ENCODE measurements around the gene TRIO.

Gene TRIO

DNA sequence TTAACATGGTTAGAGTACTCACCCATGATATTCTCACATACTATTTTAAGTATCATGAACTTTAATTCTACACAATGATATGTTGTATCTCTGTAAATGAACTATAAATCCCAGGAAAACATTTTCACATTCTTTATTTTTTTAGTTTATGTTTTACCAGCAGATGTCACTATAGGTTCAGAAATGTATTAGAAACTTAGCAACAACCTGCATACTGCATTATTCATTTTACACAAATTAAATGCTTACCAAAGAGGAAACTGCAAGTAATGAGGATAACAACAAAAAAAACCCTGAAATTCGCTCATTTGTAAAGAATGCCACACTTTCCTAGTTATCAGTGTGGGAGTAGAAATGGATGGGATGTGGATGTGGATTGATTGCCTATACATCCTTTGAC, 221.0 kb downstream of the TRIO start:
- Histone ChIP-seq H3K36me3 (ENCODE audit: insufficient read depth, low read length) (no peaks in the 10 kb centered on the region), H3K79me2 (ENCODE audit: insufficient read depth, low read length) (no peaks in the 10 kb centered on the region), H3K27ac (ENCODE audit: low read length) (no peak overlapping the region), H3K9me3 (ENCODE audit: insufficient read depth, low read length, severe bottlenecking) (no peaks in the 10 kb centered on the region), H3K9ac (ENCODE audit: low read depth, low read length) (no peak overlapping the region), H3K4me3 (ENCODE audit: low read depth in 1 of 2, low read length in 2 of 2) (no peak overlapping the region), H4K20me1 (ENCODE audit: insufficient read depth, low read length) (0 out of 2 replicates have a peak, but pooled peaks cover 4% of the 10 kb centered on the region), H3K4me2 (ENCODE audit: insufficient read depth, low read length) (no peak overlapping the region), H2AFZ (ENCODE audit: low read depth, low read length) (no peak overlapping the region), H3K27me3 (ENCODE audit: insufficient read depth, low read length, poor library complexity) (no peaks in the 10 kb centered on the region), H3K4me1 (ENCODE audit: insufficient read depth, low read length) (no peaks in the 10 kb centered on the region)
- no peak for TF ChIP-seq EZH2 (IDR thresholded peaks at IDR 0.05; ENCODE audit: borderline replicate concordance, low read depth, low read length, severe bottlenecking)
- TF ChIP-seq, protein P1, sequence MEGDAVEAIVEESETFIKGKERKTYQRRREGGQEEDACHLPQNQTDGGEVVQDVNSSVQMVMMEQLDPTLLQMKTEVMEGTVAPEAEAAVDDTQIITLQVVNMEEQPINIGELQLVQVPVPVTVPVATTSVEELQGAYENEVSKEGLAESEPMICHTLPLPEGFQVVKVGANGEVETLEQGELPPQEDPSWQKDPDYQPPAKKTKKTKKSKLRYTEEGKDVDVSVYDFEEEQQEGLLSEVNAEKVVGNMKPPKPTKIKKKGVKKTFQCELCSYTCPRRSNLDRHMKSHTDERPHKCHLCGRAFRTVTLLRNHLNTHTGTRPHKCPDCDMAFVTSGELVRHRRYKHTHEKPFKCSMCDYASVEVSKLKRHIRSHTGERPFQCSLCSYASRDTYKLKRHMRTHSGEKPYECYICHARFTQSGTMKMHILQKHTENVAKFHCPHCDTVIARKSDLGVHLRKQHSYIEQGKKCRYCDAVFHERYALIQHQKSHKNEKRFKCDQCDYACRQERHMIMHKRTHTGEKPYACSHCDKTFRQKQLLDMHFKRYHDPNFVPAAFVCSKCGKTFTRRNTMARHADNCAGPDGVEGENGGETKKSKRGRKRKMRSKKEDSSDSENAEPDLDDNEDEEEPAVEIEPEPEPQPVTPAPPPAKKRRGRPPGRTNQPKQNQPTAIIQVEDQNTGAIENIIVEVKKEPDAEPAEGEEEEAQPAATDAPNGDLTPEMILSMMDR (IDR thresholded peaks at IDR 0.05; ENCODE audit: borderline replicate concordance, extremely low read depth, low read length, poor library complexity, severe bottlenecking): peak; percentile 37
- ATAC-seq (ENCODE audit: insufficient read depth, low read depth) (no peak; the same call in 2 of the 3 replicates), DNase-seq (no peak)

DNA sequence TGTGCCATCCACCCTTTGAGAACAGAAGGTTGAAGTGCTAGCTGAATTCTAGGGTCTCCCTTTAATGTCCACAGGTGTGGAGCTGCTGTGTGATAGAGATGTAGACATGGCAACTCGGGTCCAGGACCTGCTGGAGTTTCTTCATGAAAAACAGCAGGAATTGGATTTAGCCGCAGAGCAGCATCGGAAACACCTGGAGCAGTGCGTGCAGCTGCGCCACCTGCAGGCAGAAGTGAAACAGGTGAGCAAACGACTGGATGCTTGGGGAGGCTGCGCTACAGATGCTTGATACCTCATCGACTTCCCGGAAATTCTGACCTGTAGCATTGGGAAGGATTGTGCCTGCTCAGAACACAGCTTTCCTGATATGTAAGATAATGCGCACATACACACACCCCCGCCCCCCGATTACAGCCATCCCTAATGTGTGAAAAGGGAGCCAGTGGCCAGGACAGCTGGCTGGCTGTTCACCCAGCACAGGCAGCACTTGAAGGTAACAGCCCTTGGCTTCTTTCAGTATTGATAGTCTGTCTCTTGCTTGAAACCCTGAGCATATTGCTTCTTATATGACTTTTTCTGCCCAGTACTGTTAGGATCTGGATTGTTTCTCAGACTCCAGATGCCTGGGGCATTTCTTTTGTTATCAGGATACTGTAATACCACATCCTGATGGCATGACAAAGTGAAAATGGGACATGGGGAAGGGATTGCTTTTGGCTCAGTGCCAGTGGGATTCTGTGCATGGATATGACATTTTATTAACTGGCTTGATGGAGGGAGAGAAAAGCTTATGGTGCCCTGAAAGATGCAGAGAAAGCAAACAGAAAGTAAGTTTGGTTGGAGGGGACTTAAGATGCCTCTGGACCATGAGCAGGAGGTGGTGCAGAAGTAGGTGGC, 221.7 kb downstream of the TRIO start:
- no peaks in the 10 kb centered on the region for H3K4me1 ChIP-seq (ENCODE audit: insufficient read depth, low read length)
- H3K4me3 ChIP-seq (ENCODE audit: low read depth in 1 of 2, low read length in 2 of 2): no peak overlapping the region
- H3K4me2 ChIP-seq (ENCODE audit: insufficient read depth, low read length): no peak overlapping the region
- H3K9ac ChIP-seq (ENCODE audit: low read depth, low read length): no peak overlapping the region
- no peaks in the 10 kb centered on the region for H4K20me1 ChIP-seq (ENCODE audit: insufficient read depth, low read length)
- TF ChIP-seq, protein P1 (IDR thresholded peaks at IDR 0.05; ENCODE audit: borderline replicate concordance, extremely low read depth, low read length, poor library complexity, severe bottlenecking): peak; percentile 64
- no peak for TF ChIP-seq EZH2 (IDR thresholded peaks at IDR 0.05; ENCODE audit: borderline replicate concordance, low read depth, low read length, severe bottlenecking)
- H3K27me3 ChIP-seq (ENCODE audit: insufficient read depth, low read length, poor library complexity): no peaks in the 10 kb centered on the region
- no peaks in the 10 kb centered on the region for H3K9me3 ChIP-seq (ENCODE audit: insufficient read depth, low read length, severe bottlenecking)
- H3K27ac ChIP-seq (ENCODE audit: low read length): no peak overlapping the region
- no peaks in the 10 kb centered on the region for H3K36me3 ChIP-seq (ENCODE audit: insufficient read depth, low read length)
- H3K79me2 ChIP-seq (ENCODE audit: insufficient read depth, low read length): no peaks in the 10 kb centered on the region
- no peak overlapping the region for H2AFZ ChIP-seq (ENCODE audit: low read depth, low read length)
- ATAC-seq (ENCODE audit: insufficient read depth, low read depth) (no peak), DNase-seq (peak; percentile 10)

DNA sequence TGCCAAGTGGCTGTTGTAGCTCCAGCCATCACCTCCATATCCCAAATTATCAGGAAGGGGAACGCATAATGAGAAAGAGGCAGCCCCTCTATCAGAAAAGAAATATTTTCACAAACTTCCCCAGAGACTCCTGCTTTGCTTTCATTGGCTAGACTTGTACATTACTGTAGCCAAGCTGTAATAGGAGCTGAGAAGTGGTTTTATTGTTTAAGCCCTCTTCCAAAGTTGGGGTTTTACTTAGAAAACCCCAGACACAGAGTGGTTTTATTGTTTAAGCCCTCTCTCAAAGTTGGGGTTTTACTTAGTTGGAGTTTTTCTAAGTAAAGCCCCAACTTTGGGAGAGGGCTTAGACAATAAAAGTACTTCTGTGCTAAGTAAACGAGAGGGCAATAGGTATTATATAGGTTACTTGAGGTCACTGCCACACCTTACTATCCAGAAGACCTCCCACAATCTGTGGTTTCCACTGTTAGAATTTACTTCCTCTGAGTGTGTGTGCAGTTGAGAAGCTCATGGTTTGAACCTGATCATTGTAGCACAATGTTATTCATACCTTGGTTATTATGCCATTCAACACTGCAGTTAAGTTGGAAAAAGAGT, 222.8 kb downstream of the TRIO start:
- Histone ChIP-seq H3K4me2 (ENCODE audit: insufficient read depth, low read length) (no peak overlapping the region), H3K9me3 (ENCODE audit: insufficient read depth, low read length, severe bottlenecking) (no peaks in the 10 kb centered on the region), H3K79me2 (ENCODE audit: insufficient read depth, low read length) (no peaks in the 10 kb centered on the region), H2AFZ (ENCODE audit: low read depth, low read length) (no peak overlapping the region), H3K9ac (ENCODE audit: low read depth, low read length) (no peak overlapping the region), H4K20me1 (ENCODE audit: insufficient read depth, low read length) (no peaks in the 10 kb centered on the region), H3K36me3 (ENCODE audit: insufficient read depth, low read length) (no peaks in the 10 kb centered on the region), H3K4me1 (ENCODE audit: insufficient read depth, low read length) (no peaks in the 10 kb centered on the region), H3K27me3 (ENCODE audit: insufficient read depth, low read length, poor library complexity) (no peaks in the 10 kb centered on the region), H3K27ac (ENCODE audit: low read length) (no peak overlapping the region), H3K4me3 (ENCODE audit: low read depth in 1 of 2, low read length in 2 of 2) (no peak overlapping the region)
- ATAC-seq (ENCODE audit: insufficient read depth, low read depth) (peak; percentile 35; the same call in 1 of the 3 replicates), DNase-seq (no peak)
- TF ChIP-seq, protein P1 (IDR thresholded peaks at IDR 0.05; ENCODE audit: borderline replicate concordance, extremely low read depth, low read length, poor library complexity, severe bottlenecking): no peak
- TF ChIP-seq EZH2 (IDR thresholded peaks at IDR 0.05; ENCODE audit: borderline replicate concordance, low read depth, low read length, severe bottlenecking): no peak
